GM10266 (cell line): ENCODE measurements around the gene SLC44A1.

Experiments used
- DNase-seq: peaks from one replicate; pipeline ENCODE4 v3.0.0; 2012; ENCODE audit errors: extremely low spot score
- CTCF ChIP-seq: IDR thresholded peaks from 2 replicates; pipeline ENCODE4 v1.5.1; 2012; ENCODE audit warnings: mild to moderate bottlenecking, low read depth; ENCODE audit not compliant: control insufficient read depth, insufficient read depth; ENCODE audit errors: missing control alignments

SLC44A1 gene

DNA sequence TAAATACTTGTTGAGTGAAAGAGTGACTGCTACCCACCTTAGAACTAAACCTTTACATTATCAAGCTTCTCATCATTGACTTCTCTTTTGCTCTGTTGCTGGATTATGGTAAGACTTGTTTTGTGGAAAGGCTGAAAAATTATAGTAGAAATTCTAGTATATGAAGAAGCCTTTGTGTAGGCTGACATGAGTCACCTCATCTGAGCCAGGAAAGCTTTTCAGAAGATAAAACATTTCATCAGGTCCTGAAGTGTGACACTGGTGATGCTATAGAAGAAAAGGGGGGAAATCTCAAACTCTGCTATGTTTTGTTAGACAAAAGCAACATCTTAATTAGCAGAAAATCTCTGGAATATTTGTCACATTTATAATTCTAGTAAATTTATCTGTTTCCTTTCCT is 18.4 kb upstream of the SLC44A1 start:
- no peak for TF ChIP-seq CTCF
- no peak for DNase-seq

DNA sequence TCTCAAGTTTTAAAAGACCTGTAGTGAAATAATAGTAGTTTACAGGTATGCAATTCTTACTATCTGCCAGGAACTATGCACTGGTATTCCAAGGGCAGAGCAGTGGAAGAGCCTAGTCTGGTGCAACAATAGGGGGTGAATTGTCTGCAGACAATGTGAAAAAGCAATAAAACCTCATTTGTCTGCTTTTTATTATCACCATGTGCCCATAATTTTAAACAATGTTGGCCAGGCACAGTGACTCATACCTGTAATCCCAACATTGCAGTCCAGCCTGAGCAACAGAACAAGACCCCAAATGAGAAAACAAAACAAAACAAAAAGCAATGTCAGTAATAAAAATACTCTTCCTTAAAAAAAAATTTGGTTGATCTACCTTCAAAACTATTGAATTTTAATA is 12.2 kb upstream of the SLC44A1 start:
- no peak for TF ChIP-seq CTCF
- no peak for DNase-seq

DNA sequence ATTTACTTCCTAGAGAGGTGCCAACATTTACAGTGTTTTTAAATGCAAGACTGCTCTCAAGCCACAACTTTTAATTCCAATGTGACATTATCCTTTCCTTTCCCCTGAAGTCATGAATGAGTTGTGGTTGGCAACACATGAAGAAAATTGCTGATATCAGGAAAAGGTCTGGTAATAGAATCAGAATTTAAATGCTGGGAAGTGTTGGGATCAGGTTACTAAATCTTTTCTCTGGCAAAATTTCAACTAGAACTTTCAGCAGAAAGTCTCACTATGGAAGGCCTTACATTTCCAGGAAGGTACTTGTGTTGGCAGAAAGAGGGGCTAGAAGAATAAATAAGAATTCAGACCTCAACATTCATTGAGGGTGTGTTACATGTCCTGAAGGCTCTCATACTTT is 10.6 kb upstream of the SLC44A1 start:
- no peak for DNase-seq
- no peak for TF ChIP-seq CTCF

- no peak for DNase-seq
- no peak for TF ChIP-seq CTCF
Observed at GRCh38 chr9:105236261-105236660, 8.2 kb upstream of the SLC44A1 start.

DNA sequence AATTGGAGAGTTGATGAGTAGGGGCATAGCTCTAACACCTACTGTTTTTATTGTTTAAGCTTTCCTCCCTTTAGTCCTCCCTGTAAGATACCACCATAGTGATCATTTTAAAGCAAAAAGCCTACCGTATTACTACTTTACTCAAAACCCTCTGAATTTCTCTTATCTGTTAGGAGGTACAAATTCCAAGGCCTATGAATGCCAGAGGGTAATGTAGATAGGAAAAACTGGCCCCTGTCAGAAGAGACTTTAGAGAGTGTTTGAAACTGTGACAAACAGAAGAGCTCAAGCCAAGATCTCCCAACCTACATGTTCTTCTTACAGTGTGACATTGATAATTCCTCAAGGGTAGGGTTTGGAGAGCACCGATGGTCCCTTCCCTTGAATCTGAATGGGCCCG is 7.2 kb upstream of the SLC44A1 start:
- DNase-seq = no peak
- no peak for TF ChIP-seq CTCF

GRCh38 chr9:105238302-105238701 is 6.1 kb upstream of the SLC44A1 start:
- no peak for DNase-seq
- no peak for TF ChIP-seq CTCF

GRCh38 chr9:105241356-105242043 is 3.0 kb upstream of the SLC44A1 start:
- no peak for TF ChIP-seq CTCF
- DNase-seq = no peak
